PC-3 (cell line): ENCODE measurements around the gene METTL9.

Experiments used
- CTCF ChIP-seq: fragments of 300-600 bp; sonication (generic); conservative IDR thresholded peaks from 2 replicates; pipeline ENCODE4 v1.5.1; 2017; ENCODE audit warnings: antibody characterized with exemption, low read depth, mild to moderate bottlenecking, low read length
- EZH2 ChIP-seq: fragments of 300-600 bp; sonication (generic); IDR thresholded peaks from one replicate; pipeline ENCODE4 v1.6.1; 2017; ENCODE audit warnings: antibody characterized with exemption, mild to moderate bottlenecking, low read length; ENCODE audit not compliant: unreplicated experiment

- TF ChIP-seq EZH2, result no peak
- TF ChIP-seq CTCF, result no peak
Observed at GRCh38 chr16:21599122-21600030, at the start of gene METTL9.
